Activated B cell treated with CpG ODN at 0.5 μM for 24 hours (primary cell): ENCODE results near the gene SPG21. TPM values are rescaled to one million over a fixed set of nuclear protein-coding genes. Genes with fewer than 3 reads are reported as not detected.

Source experiments
- ATAC-seq: fragments of 200-7000 bp; cut with Tn5 transposase; one replicate; pipeline ENCODE4 v1.10.0; 2021; ENCODE audit warnings: low read depth, mild to moderate bottlenecking, moderate library complexity
- CTCF ChIA-PET: fragments of 350-600 bp; sonication (Branson Sonifier 250); formaldehyde crosslinking; loops from one replicate; lab custom pipeline; 2021; ENCODE audit warnings: antibody characterized with exemption; lab: Charles Lee
- POLR2A ChIA-PET: fragments of 350-600 bp; sonication (Branson Sonifier 250); formaldehyde crosslinking; loops from one replicate; lab custom pipeline; 2021; ENCODE audit warnings: antibody characterized with exemption; lab: Charles Lee
- DNase-seq: peaks from one replicate; pipeline ENCODE4 v3.0.0; 2022
- H3K27ac Mint-ChIP-seq: one replicate; pipeline ENCODE4 v1.8.0; 2020; ENCODE audit warnings: mixed read lengths
- H3K27me3 Mint-ChIP-seq: one replicate; pipeline ENCODE4 v1.8.0; 2021; ENCODE audit warnings: mixed read lengths
- H3K36me3 Mint-ChIP-seq: one replicate; pipeline ENCODE4 v1.8.0; 2021; ENCODE audit warnings: low read depth, mixed read lengths
- H3K4me1 Mint-ChIP-seq: one replicate; pipeline ENCODE4 v1.8.0; 2021; ENCODE audit warnings: mixed read lengths
- H3K4me3 Mint-ChIP-seq: one replicate; pipeline ENCODE4 v1.8.0; 2020; ENCODE audit warnings: mild to moderate bottlenecking, mixed read lengths
- H3K9me3 Mint-ChIP-seq: one replicate; pipeline ENCODE4 v1.8.0; 2020; ENCODE audit warnings: mixed read lengths
- intact Hi-C: fragments of 100-400 bp; cut with micrococcal nuclease; formaldehyde crosslinking; loops from one replicate; pipeline ENCODE4 v1.15.1; 2024
- total RNA-seq: library from RNA; stranded (reverse); gene quantifications from 2 replicates; pipeline ENCODE4 v1.2.3, GENCODE V29; 2022
- TF ChIP-seq, protein P1 (sequence below): fragments of 200-600 bp; IDR thresholded peaks from one replicate; pipeline ENCODE4 v1.8.0; 2022; ENCODE audit warnings: antibody characterized with exemption, mild to moderate bottlenecking

Gene SPG21
- total RNA-seq, 1 donor from 2014 or later: 75.7 TPM

- no peaks in the 10 kb centered on the region for H3K36me3 Mint-ChIP-seq
- peaks cover 12% of the 10 kb centered on the region for H3K4me1 Mint-ChIP-seq
- ChIA-PET CTCF (no interaction called here), POLR2A (no interaction called here)
- H3K4me3 Mint-ChIP-seq: no peak overlapping the region
- no peak overlapping the region for H3K27ac Mint-ChIP-seq
- TF ChIP-seq, protein P1, sequence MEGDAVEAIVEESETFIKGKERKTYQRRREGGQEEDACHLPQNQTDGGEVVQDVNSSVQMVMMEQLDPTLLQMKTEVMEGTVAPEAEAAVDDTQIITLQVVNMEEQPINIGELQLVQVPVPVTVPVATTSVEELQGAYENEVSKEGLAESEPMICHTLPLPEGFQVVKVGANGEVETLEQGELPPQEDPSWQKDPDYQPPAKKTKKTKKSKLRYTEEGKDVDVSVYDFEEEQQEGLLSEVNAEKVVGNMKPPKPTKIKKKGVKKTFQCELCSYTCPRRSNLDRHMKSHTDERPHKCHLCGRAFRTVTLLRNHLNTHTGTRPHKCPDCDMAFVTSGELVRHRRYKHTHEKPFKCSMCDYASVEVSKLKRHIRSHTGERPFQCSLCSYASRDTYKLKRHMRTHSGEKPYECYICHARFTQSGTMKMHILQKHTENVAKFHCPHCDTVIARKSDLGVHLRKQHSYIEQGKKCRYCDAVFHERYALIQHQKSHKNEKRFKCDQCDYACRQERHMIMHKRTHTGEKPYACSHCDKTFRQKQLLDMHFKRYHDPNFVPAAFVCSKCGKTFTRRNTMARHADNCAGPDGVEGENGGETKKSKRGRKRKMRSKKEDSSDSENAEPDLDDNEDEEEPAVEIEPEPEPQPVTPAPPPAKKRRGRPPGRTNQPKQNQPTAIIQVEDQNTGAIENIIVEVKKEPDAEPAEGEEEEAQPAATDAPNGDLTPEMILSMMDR: no peak
- ATAC-seq (no peak), DNase-seq (no peak)
- no peaks in the 10 kb centered on the region for H3K27me3 Mint-ChIP-seq
- H3K9me3 Mint-ChIP-seq: no peaks in the 10 kb centered on the region
- intact Hi-C loops: no loop called here
Observed at GRCh38 chr15:64928626-64929220, 61.0 kb downstream of the SPG21 start.

GRCh38 chr15:64926661-64927060 is 63.1 kb downstream of the SPG21 start:
- ATAC-seq (no peak), DNase-seq (no peak)
- peaks cover 12% of the 10 kb centered on the region for H3K4me1 Mint-ChIP-seq
- H3K27me3 Mint-ChIP-seq: no peaks in the 10 kb centered on the region
- no peaks in the 10 kb centered on the region for H3K36me3 Mint-ChIP-seq
- TF ChIP-seq, protein P1: no peak
- POLR2A ChIA-PET: no interaction called here
- no peak overlapping the region for H3K27ac Mint-ChIP-seq
- H3K9me3 Mint-ChIP-seq: no peaks in the 10 kb centered on the region
- no peak overlapping the region for H3K4me3 Mint-ChIP-seq
- CTCF ChIA-PET: no interaction called here
- intact Hi-C loops: no loop called here

DNA sequence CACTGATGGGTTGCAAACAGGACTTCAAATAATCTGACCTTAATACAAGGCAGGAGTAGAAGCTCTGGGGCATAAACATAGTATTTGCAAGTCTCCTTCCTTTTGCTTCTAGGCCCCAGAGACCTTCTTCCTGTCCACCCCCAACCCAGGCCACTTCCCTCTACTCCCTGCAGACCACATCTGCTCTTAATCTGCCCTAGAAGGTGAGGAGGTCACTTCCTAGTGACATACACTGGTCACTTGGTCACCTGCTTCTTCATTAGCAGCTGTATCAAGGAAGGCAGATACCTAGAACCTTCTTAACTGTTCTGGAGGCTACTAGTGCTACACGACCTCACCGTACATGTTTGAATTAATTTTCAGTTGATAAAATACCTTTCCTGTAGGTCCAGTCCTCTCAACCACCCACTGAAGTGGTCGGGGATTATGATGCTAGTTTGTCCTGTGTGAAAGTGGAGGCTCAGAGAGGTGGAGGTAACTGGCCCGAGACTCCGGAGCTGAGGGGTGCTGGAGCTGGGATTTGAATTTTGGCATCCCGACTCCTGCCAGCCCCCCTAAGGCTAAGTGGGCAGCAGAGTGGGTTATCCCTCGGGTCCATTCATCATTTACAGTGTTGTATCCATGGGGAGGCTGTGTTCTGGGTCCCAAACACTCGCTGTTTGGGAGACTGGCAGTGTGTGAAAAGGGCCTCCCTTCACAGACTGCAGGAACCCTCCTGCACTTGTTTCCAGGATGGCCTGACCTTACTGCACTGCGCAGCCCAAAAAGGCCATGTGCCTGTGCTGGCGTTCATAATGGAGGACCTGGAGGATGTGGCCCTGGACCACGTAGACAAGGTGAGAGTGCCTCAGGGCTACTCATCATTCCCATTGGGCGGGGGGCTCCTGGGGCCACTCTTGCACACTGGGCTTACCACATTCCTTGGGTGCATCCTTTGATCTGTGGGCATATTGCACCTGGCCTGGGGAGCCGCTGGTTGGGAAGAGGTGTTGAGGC is 64.1 kb downstream of the SPG21 start:
- H3K36me3 Mint-ChIP-seq: no peaks in the 10 kb centered on the region
- ChIA-PET POLR2A (no interaction called here), CTCF (no interaction called here)
- TF ChIP-seq, protein P1: no peak
- H3K27ac Mint-ChIP-seq: no peak overlapping the region
- ATAC-seq: no peak
- DNase-seq: no peak
- no peak overlapping the region for H3K4me3 Mint-ChIP-seq
- H3K9me3 Mint-ChIP-seq: no peaks in the 10 kb centered on the region
- H3K4me1 Mint-ChIP-seq: peaks cover 12% of the 10 kb centered on the region
- intact Hi-C loops: no loop called here
- H3K27me3 Mint-ChIP-seq: no peaks in the 10 kb centered on the region

- H3K9me3 Mint-ChIP-seq: no peaks in the 10 kb centered on the region
- peaks cover 6% of the 10 kb centered on the region for H3K4me1 Mint-ChIP-seq
- CTCF ChIA-PET: no interaction called here
- no peak for DNase-seq
- POLR2A ChIA-PET: no interaction called here
- H3K27me3 Mint-ChIP-seq: no peaks in the 10 kb centered on the region
- intact Hi-C loops: no loop called here
- TF ChIP-seq, protein P1: no peak
- H3K36me3 Mint-ChIP-seq: no peaks in the 10 kb centered on the region
- H3K27ac Mint-ChIP-seq: no peak overlapping the region
- H3K4me3 Mint-ChIP-seq: no peak overlapping the region
- no peak for ATAC-seq
Observed at GRCh38 chr15:64923546-64923945, 66.2 kb downstream of the SPG21 start.

- Mint-ChIP-seq H3K27ac (no peak overlapping the region), H3K4me1 (no peaks in the 10 kb centered on the region), H3K36me3 (no peaks in the 10 kb centered on the region), H3K27me3 (no peaks in the 10 kb centered on the region), H3K9me3 (no peaks in the 10 kb centered on the region), H3K4me3 (no peak overlapping the region)
- TF ChIP-seq, protein P1: no peak
- CTCF ChIA-PET: no interaction called here
- intact Hi-C loops: no loop called here
- POLR2A ChIA-PET: no interaction called here
- ATAC-seq: no peak
- DNase-seq: no peak
Observed at GRCh38 chr15:64921711-64922110, 68.0 kb downstream of the SPG21 start.
